NCI-H1436 treated with DMSO at 0.1 percent for 48 hours (cell line): ENCODE measurements around the gene NEGR1.

Source experiments
- DNase-seq: peaks from one replicate; lab custom pipeline; 2025; lab: John Stamatoyannopoulos, UW

The NEGR1 gene

GRCh38 chr1:71561729-71562128 is 720.6 kb downstream of the NEGR1 start:
- DNase-seq, result no peak

- no peak for DNase-seq
Observed at GRCh38 chr1:71561206-71561605, 721.1 kb downstream of the NEGR1 start.

GRCh38 chr1:71559880-71560279 is 722.5 kb downstream of the NEGR1 start:
- no peak for DNase-seq

- DNase-seq, result no peak
Observed at GRCh38 chr1:71557138-71557537, 725.2 kb downstream of the NEGR1 start.

- no peak for DNase-seq
Observed at GRCh38 chr1:71548398-71548890, 733.9 kb downstream of the NEGR1 start.

GRCh38 chr1:71542155-71542554 is 740.2 kb downstream of the NEGR1 start:
- no peak for DNase-seq

GRCh38 chr1:71533950-71534349 is 748.4 kb downstream of the NEGR1 start:
- DNase-seq, result no peak

- no peak for DNase-seq
Observed at GRCh38 chr1:71532343-71532742, 750.0 kb downstream of the NEGR1 start.

- DNase-seq, result no peak
Observed at GRCh38 chr1:71526824-71527223, 755.5 kb downstream of the NEGR1 start.

- DNase-seq, result no peak
Observed at GRCh38 chr1:71522721-71523120, 759.6 kb downstream of the NEGR1 start.

- DNase-seq, result no peak
Observed at GRCh38 chr1:71521655-71522264, 760.6 kb downstream of the NEGR1 start.

GRCh38 chr1:71511505-71511904 is 770.8 kb downstream of the NEGR1 start:
- DNase-seq, result no peak

GRCh38 chr1:71510725-71511124 is 771.6 kb downstream of the NEGR1 start:
- no peak for DNase-seq

GRCh38 chr1:71509051-71509595 is 773.2 kb downstream of the NEGR1 start:
- no peak for DNase-seq

GRCh38 chr1:71502006-71502405 is 780.3 kb downstream of the NEGR1 start:
- DNase-seq, result no peak

GRCh38 chr1:71498542-71498941 is 783.8 kb downstream of the NEGR1 start:
- DNase-seq, result no peak

- DNase-seq, result no peak
Observed at GRCh38 chr1:71494163-71494562, 788.2 kb downstream of the NEGR1 start.

- no peak for DNase-seq
Observed at GRCh38 chr1:71492298-71493041, 789.9 kb downstream of the NEGR1 start.

GRCh38 chr1:71490432-71490831 is 791.9 kb downstream of the NEGR1 start:
- DNase-seq, result no peak

GRCh38 chr1:71488555-71489252 is 793.6 kb downstream of the NEGR1 start:
- no peak for DNase-seq

GRCh38 chr1:71473331-71473730 is 809.0 kb downstream of the NEGR1 start:
- no peak for DNase-seq

- DNase-seq, result no peak
Observed at GRCh38 chr1:71465093-71465492, 817.2 kb downstream of the NEGR1 start.

- no peak for DNase-seq
Observed at GRCh38 chr1:71464016-71464415, 818.3 kb downstream of the NEGR1 start.
